Right forelimb (tissue), 1 donor: ENCODE data around the gene PDE4D.

Source experiments
- DNase-seq: peaks from one replicate; pipeline ENCODE4 v3.0.0-alpha.2; 2018

PDE4D gene

DNA sequence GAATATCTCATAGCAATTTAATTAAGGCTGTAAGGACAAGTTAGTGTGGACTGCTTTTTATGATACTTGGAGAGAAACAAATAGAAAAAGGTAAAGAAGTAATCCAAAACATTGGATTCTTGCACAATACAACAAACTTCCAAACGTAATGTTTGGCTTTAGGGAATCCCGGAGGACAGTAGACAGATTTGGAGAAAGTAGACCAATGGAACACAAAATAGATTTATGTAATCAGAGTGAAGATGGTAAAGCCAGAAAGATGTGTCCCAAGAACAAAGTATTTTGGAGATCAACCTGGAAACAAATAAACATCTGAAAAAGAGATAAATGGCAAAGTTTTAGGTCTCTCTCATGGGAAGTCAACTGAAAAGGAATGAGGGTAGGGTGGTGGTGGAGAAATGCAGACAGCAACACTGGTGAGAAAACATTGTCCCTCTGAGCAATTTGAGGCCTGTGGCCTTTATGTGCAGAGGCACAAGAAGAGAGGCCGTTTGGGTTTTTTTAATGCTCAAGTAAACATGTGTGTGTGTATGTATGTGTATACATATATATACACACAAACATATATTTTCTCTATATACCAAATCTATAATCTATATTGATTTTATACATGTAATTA lies 620.6 kb downstream of the PDE4D start:
- no peak for DNase-seq

DNA sequence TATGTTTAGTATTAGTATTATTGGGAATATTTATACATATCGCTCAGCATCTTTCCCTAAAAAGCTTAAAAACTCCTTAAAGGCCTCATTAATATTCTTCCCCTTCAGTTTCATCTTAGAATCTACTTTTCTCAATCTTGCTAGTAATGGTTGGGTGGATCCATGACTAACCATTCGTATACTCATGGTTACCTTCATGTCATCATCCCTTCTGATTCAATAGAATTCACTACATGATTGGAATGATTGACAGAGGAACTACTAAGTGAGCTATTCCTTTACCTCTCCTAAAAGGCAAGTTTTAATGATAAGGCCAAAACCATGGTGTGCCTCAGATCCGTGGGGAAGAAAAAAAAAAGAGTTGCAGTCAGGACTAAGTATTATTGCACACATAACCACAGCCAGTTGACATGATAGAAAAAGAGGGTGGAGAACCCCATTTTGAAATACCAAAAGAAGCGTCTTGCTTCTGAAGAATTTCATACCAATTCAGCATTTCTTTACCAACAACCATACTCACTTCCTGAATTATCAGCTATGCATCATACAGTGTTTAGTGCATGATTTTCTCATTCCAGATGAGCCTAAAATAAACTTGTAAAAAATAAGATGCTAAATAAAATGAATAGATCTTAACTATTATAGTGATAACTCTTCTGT lies 624.6 kb downstream of the PDE4D start:
- no peak for DNase-seq

DNA sequence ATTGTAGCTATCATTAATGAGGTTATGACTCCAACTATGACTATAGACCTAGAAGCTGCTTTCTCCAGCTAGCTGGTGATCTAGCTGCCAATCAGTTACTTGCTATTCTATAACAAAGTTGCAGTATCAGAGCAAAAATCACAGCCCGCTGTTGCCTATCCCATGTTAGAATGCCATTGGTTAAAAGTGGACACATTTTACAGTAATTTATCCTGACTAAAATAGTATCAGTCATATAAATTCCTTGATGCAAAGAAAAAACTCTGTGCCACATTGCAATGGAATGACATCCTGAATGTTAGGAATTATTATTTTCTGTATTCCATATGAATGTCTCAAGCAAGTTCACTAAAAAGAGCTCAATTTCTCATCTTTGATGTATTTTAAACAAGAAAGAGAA lies 626.5 kb downstream of the PDE4D start:
- no peak for DNase-seq

DNA sequence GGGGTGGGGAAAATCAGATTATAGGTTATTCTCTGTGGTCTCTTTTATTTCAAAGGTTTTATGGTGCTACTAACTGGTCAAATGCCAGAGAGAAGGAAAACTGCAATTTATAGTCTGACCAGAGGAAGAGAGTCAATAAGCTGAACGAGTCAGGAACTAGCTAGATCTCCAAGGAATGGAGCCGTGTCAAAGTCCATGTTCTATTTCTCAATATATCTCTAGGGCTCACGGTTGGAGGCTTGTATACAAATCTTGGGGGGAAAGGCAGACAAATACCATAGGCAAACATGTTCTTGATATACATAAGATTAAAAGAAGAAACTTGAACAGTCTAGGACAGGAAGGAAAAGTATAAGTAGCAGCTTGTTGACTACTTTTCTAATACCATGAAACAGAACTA lies 627.1 kb downstream of the PDE4D start:
- no peak for DNase-seq

DNA sequence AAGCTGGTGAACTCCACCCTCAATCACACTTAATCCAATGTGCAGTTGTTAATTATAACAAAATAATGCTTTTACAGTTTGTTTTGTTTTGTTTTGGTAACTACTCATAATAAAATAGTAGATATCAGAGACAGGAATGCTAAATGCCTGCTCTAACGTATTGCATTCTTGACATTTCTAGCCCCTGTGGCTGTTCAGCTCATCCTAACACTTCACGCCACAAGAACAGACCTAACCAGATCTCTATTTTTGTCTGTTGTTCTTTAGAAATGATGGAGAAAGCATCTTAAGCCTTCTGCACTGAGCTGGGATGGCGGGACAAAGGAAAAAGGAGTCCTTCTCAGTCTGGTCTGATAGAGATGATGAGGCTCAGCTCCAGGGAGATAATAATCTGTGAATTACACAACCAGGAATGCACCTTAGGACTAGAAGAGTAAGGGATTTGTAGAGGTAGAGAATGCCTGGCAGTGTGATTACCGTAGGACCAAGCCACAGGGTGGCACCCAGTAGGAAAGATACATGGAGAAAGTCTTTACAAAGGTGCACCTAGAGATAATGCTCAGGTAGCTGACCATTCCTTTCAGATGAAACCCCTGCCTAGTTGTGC lies 628.8 kb downstream of the PDE4D start:
- DNase-seq, result no peak

DNA sequence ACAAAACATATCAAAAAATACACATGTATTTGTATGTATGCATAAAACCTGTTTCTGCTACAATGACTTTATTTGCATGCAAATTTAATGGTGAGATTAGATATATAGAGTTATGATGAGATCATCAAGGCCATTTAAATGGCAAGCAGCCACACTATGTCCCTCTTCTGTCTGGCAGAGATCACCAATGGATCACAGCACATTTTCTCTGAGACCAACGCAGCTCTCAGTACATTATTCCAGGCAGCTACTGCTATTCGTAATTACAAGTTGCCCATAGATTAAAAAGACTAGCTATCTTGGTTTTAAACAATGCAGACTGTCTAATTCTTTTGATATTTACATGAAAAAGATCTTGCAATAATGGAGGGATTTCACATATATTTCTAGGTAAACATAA lies 629.5 kb downstream of the PDE4D start:
- DNase-seq, result no peak

DNA sequence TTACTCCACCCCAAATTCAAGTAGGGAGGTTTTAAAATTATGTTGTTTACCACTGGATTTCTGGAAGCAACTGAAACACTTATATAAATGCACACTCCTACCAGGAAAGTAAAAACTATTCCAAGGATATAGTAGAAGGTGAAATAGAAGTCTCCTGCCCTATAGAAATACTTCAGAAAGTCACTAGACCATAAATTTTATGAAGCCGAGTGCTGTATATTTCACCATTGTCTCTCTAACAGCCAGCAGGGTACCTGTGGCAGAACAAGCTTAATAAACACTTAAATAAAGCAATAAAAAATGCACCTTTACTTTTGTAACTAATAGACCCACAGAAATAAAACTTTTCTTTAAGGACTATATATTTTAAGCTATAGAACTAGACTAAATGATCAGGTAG lies 631.6 kb downstream of the PDE4D start:
- no peak for DNase-seq

DNA sequence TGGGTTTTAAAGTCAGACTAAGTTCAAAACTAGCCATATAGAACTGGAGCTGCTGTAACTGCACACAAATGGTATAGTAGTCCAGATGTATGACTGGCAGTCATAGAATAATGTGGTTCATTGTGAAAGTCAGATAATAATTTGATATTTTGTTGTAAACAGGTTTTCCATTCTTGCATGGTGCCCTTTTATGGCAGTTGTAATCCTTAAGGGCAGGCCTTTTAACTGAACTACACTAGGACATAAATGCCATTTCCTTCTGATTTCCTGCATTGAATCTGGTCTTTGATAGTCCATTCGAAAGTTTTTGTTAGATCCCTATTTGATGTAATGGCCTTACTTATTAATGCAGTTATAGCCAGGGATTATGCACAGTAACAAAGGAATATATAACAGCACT lies 632.6 kb downstream of the PDE4D start:
- DNase-seq, result no peak

DNA sequence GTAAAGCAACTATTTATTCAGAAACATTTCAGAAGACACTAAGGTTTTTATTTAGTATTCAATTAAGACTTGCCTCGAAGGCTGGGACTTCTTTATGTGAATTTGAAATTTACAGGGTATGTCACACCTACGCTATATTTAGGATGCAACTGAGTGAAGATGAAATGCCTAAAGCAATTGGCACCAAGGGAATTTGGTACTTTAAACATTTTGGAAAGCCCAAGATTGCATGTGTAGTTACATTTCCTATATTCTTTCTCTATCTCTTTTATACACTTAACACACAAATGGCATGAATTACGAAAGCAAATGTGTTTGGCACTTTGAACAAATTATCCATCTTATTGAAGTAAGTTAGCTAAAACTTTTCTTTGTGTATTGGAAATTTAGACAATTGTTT lies 633.3 kb downstream of the PDE4D start:
- no peak for DNase-seq

DNA sequence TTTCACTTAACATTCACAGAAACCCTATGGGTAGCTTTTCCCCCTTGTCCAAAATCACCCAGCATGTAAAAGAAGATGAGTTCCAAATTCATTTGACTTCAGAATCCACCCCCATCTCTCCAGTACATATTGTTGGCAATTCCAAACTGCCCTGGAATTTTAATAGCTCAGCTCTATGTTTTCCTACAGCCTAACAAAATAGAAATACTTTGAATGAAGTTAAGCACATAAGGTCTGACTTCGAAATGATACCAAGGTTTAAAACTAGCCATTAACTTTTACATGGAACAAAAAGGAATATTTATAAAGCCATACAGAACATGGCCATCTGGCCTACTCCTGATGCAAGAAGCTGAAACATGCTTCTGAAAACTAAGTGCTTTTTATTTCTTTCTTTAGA lies 634.3 kb downstream of the PDE4D start:
- no peak for DNase-seq

DNA sequence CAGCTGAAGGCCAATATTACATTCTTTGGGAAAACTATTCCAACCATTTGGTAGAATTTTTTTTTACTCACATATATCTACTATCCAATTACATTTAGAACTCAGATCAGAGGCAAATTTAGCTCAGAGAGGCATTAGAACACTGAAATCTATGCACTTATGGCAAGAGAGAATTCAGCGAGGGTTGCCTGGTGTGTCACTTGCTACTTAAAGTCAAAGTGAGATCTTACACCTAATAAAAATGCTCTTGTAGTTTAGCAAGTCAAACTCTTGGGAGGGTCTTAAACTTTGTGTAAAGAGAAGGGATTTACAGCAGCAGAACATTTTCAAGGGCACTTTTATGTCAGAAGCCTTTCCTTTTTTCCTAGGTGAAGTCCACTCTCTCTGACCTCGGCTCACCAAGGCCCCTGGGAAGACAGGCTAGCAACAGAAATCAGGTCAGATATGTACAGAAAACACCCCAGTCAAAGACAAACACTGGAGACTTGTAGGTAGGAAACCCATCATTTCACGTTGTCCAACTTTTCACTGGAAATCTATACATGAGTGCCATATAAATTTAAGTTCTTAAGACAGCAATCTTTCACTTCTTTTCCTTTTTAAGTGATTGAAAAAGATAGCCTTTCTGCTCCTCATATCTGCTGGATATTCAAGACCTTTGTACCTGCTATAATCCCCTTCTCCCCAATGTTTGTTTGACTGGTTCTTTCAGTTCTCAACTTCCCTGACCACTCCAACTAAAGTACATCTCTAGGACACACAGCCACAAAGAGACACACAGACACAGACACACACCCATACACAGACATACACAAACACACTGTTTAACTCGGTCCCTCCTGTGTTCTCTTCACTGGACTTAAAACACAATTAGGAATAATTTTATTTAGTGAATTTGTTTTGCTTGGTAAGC lies 635.8 kb downstream of the PDE4D start:
- no peak for DNase-seq

DNA sequence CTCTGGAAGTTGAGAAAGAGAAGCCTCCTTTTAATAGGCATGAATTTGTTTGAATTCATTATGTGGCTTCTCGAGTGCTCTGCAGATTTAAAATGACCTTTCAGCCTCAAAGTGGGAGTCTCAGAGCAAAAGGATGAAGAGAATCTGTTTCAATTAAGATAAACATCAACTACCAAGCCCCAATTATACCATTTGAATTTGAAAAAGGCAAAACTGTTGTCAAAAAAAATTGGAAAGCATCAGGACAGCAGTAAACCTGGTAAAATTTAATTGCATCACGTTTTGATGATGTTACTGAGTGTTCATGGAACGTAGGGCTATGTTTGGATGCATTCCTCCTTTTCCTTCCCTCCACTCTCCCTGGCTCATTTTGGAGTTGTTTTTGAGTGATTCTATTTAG lies 637.2 kb downstream of the PDE4D start:
- DNase-seq, result no peak

DNA sequence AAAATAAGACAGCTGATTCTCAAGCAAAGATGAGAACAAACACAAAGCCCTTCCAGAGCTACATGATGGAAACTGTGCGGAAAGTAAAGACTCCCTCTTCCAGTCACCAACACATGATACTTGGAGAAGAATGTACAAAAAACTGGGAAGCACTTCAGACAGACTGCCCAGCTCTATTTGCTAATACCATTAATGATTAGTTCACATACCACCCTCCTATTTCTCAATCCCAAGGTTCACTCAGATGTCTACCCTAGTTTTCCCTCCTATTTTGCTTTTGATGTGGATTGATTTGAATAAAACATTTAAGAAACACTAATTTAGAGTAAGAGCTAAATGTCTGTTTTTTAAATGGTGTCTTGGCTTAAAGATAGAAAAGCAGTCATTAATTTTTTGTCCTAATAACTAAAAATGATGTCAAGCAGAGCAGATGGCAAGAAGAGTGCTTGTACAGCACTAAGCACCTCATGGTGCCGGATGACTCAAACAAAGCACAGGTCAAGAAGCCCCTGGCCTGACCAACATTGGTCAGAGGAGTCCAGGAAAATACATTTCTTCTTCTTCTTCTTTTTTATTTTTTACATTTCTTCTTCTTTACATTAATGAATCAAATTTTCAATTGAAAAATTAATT lies 639.4 kb downstream of the PDE4D start:
- no peak for DNase-seq

DNA sequence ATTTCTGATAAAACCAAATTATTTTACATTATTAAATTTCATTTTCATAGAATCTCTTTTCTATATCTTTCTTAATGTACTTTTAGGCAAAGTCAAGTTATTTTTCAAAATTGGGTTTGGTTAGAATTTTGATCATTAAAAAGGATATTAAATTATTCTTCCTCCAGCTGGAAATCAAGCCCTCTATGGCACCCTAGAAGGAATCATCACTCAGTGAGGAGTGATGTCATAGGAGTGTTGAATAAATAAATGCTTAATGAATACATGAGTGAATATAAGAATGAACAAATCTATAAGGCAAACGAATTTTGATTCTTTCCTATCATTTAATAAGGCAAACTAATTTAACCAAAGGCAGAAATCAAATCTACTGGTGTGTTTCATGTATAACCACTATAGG lies 639.9 kb downstream of the PDE4D start:
- no peak for DNase-seq

DNA sequence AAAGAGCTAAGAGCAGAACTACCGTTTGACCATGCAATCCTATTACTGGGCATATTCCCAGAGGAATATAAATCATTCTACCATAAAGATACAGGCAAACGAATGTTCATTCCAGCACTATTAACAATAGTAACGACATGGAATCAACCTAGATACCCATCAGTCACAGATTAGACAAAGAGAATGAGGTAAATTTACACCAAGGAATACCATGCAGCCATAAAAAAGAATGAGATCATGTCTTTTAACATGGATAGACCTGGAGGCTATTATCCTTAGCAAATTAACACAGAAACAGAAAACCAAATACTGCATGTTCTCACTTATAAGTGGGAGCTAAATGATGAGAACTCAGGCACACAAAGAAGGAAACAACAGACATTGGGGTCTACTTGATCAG lies 641.9 kb downstream of the PDE4D start:
- DNase-seq, result no peak

DNA sequence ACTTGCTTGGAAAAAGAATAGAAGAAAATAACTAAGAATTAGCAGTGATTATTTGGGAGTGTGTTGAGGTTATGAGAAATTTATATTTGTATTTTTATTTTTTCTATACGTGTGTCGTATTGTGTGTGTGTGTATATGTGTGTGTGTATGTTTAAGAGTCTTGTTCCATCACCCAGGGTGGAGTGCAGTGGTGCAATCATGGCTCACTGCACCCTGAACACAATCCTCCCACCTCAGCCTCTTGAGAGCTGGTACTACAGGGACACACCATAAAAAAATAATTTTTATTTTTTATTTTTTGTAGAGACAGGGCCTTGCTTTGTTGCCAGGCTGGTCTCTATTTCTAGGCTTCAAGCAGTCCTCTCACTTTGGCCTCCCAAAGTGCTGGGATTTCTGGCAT lies 643.8 kb downstream of the PDE4D start:
- no peak for DNase-seq

DNA sequence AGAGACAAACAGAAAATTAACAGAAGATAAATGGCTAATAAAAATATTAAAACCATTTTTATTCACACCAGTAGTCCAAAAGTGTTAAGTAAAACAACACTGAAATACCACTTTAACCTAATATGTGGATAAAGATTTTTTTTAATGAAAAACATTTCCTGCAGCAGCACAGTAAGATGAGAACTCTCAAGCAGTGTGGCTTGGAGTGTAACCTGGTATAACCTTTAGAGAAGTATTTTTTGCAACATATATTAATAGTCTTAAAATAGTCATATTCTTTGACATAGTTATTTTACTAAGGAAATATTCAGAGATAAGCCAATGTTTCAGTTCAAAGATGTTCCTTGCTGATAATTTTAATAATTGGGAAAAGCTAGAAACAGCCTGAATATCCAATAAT lies 644.4 kb downstream of the PDE4D start:
- DNase-seq, result no peak

DNA sequence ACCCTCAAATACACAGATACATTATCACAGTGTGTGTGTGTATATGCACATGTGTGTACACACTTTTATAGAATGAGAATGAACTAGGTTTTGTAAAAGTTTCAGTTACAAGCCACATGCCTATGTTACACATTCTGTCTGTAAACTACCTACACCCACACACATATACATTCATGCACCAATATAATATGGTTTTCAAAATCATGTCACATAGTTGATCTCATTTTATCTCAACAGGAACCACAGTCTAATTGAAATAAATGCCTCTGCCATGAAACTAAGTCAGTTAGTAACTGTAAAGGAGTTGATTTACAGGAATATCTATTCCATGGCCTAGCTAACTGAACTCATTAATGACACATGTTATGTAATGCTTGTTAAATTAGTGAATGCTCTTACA lies 646.6 kb downstream of the PDE4D start:
- DNase-seq, result no peak

DNA sequence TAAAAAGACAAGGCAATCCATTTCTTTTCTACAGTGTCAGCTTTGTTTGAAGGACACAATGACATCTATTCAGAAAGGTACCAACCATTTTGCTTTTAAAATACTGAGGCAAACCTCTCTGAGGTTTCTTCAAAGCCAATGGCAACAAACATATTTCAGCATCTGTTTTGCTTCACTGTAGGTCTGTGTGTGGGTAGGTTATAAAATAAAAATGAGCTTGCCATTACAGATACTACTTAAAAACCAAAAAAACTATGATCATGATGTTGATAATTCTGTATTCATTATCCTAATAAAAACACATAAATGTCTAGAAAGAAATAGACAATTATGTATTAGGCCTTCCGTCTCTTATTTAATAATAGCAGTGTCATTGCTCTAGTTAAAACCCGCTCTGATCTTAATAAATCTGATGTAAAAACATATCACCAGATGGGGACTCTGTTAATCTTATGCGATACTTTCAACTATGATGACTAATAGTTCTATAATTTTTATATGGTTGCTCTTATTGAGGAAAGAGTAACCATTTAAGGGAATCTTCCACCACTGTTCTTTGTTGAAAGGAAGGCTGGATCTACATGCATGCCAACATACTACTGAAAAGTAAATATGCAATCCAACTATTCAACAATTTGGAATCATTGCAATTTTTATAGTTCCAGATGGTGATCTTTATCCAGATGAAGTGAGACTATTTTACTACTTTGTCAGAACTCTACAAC lies 647.2 kb downstream of the PDE4D start:
- DNase-seq, result no peak

DNA sequence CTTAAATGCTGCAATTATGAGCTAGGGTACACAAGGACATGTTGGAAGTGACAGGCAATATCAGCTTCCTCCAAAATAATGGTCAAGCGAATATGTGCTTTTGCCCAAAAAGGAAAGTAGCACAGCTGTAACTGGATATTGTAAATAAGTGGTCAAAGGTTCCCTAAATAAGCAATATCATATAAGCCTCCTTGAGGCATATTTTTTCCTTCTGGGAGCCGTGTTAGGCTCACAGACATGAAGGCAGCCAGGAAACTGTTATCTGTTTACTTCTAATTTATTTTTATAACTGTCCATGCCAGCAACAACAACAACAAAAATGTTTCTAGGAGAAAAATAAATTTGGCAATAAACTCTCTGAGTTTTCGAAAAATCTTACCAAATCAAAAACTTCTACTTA lies 648.3 kb downstream of the PDE4D start:
- no peak for DNase-seq

DNA sequence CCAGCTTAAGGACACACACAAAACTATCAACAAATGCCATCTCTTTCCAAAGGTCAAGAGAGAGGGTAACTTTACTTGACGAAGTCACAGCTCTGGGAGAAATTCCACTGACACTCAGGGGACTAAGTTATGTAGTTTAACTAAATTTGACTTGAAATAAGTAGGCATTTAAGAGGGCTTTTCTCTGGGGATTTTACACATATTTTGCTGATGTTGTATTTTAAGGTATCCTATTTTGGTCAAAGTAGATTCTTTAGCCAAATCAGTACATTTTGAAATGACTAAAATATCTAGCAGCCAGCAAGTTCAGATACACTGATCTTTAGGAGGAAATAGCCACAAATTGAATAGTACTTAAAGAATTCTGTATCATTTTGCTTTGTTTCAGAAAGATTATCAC lies 652.0 kb downstream of the PDE4D start:
- no peak for DNase-seq

DNA sequence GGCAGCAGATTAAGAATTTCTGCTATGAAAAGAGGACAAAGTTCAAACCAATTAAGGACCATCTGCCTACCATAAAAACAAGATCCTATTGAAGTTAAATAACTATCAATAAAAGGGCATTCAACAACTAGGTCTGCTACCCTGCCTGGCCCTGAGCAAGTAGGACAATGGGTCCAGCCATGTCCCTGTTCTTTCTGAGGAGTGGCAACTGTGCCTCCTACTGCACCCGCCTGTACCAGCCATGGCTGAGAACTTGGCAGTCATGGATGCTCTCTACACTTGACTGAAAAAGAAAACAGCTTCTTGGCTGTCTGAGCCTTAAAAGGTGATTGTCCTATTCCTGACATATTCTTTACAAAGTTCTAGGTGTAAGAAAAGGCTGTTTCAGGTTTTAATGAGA lies 652.4 kb downstream of the PDE4D start:
- no peak for DNase-seq
